ENCODE results near the gene DDX56.

DNA sequence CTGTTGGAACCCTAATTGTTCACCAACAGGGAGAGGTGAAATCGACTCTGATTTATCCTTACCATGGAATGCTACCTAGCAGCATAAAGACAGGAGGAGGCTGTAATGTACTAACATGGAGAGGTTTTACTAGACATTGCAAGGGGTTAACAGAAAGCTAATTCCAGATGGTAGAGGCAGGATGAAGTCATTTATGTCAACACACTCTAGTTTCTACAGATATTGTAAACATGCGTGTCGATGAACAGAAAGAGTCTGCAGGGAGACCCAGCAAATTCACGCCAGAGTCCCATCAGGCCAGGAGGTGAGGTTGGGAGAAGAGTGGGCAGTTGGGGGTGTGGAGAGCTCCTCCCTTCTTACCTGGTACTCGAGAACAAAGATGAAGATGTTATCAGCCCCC is 39.6 kb downstream of the DDX56 start:
- TF ChIP-seq, protein P1, sequence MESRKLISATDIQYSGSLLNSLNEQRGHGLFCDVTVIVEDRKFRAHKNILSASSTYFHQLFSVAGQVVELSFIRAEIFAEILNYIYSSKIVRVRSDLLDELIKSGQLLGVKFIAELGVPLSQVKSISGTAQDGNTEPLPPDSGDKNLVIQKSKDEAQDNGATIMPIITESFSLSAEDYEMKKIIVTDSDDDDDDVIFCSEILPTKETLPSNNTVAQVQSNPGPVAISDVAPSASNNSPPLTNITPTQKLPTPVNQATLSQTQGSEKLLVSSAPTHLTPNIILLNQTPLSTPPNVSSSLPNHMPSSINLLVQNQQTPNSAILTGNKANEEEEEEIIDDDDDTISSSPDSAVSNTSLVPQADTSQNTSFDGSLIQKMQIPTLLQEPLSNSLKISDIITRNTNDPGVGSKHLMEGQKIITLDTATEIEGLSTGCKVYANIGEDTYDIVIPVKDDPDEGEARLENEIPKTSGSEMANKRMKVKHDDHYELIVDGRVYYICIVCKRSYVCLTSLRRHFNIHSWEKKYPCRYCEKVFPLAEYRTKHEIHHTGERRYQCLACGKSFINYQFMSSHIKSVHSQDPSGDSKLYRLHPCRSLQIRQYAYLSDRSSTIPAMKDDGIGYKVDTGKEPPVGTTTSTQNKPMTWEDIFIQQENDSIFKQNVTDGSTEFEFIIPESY (IDR thresholded peaks at IDR 0.05; ENCODE audit: borderline replicate concordance, low read depth) = no peak
- TF ChIP-seq YY1 (IDR thresholded peaks at IDR 0.05; ENCODE audit: low read depth) (no peak), TEAD4 (IDR thresholded peaks at IDR 0.05; ENCODE audit: borderline replicate concordance, insufficient read depth) (no peak), EP300 (IDR thresholded peaks at IDR 0.05; ENCODE audit: borderline replicate concordance in 1 of 2, low read depth in 1 of 2, low read length in 1 of 2) (no peak), JUND (IDR thresholded peaks at IDR 0.05) (no peak), EZH2phosphoT487 (IDR thresholded peaks at IDR 0.05; ENCODE audit: borderline replicate concordance, low read depth) (no peak), GABPA (IDR thresholded peaks at IDR 0.05; ENCODE audit: low read depth) (no peak), RXRA (IDR thresholded peaks at IDR 0.05; ENCODE audit: borderline replicate concordance, low read depth) (no peak), RAD21 (IDR thresholded peaks at IDR 0.05; ENCODE audit: low read length) (no peak), ELF1 (IDR thresholded peaks at IDR 0.05) (no peak), NRF1 (IDR thresholded peaks at IDR 0.05; ENCODE audit: low read depth, low read length) (no peak)
- TF ChIP-seq, protein P2, sequence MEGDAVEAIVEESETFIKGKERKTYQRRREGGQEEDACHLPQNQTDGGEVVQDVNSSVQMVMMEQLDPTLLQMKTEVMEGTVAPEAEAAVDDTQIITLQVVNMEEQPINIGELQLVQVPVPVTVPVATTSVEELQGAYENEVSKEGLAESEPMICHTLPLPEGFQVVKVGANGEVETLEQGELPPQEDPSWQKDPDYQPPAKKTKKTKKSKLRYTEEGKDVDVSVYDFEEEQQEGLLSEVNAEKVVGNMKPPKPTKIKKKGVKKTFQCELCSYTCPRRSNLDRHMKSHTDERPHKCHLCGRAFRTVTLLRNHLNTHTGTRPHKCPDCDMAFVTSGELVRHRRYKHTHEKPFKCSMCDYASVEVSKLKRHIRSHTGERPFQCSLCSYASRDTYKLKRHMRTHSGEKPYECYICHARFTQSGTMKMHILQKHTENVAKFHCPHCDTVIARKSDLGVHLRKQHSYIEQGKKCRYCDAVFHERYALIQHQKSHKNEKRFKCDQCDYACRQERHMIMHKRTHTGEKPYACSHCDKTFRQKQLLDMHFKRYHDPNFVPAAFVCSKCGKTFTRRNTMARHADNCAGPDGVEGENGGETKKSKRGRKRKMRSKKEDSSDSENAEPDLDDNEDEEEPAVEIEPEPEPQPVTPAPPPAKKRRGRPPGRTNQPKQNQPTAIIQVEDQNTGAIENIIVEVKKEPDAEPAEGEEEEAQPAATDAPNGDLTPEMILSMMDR (IDR thresholded peaks at IDR 0.05) = no peak
